Hepatic stellate cell (primary cell): ENCODE results near the gene GPRC5B.
A peak's percentile ranks its signal among the peaks of the same experiment; 100 is the strongest.

Experiments used
- DNase-seq: peaks from one replicate; pipeline ENCODE4 v3.0.0; 2011; ENCODE audit warnings: low spot score

The GPRC5B gene

GRCh38 chr16:19896951-19897350 is 12.3 kb upstream of the GPRC5B start:
- no peak for DNase-seq

- no peak for DNase-seq
Observed at GRCh38 chr16:19894586-19894985, 9.9 kb upstream of the GPRC5B start.

GRCh38 chr16:19892902-19893301 is 8.3 kb upstream of the GPRC5B start:
- DNase-seq = no peak

GRCh38 chr16:19890901-19891300 is 6.3 kb upstream of the GPRC5B start:
- DNase-seq = no peak

GRCh38 chr16:19888834-19889233 is 4.2 kb upstream of the GPRC5B start:
- no peak for DNase-seq

- peak; percentile 63 for DNase-seq
Observed at GRCh38 chr16:19886073-19886941, 1.7 kb upstream of the GPRC5B start.

GRCh38 chr16:19885451-19886072 is 914 bp upstream of the GPRC5B start:
- DNase-seq = no peak

GRCh38 chr16:19883966-19884485 is 622 bp downstream of the GPRC5B start:
- DNase-seq = no peak

- no peak for DNase-seq
Observed at GRCh38 chr16:19883296-19883965, 1.2 kb downstream of the GPRC5B start.

- no peak for DNase-seq
Observed at GRCh38 chr16:19882646-19883045, 2.0 kb downstream of the GPRC5B start.

- DNase-seq = no peak
Observed at GRCh38 chr16:19882186-19882585, 2.5 kb downstream of the GPRC5B start.

GRCh38 chr16:19881783-19882182 is 2.9 kb downstream of the GPRC5B start:
- no peak for DNase-seq

GRCh38 chr16:19881028-19881427 is 3.6 kb downstream of the GPRC5B start:
- no peak for DNase-seq

- DNase-seq = no peak
Observed at GRCh38 chr16:19879241-19879792, 5.3 kb downstream of the GPRC5B start.

GRCh38 chr16:19878757-19879156 is 5.9 kb downstream of the GPRC5B start:
- no peak for DNase-seq

- DNase-seq = no peak
Observed at GRCh38 chr16:19876501-19877059, 8.1 kb downstream of the GPRC5B start.

- DNase-seq = no peak
Observed at GRCh38 chr16:19875900-19876299, 8.7 kb downstream of the GPRC5B start.

GRCh38 chr16:19874851-19875546 is 9.6 kb downstream of the GPRC5B start:
- DNase-seq = no peak

- no peak for DNase-seq
Observed at GRCh38 chr16:19874026-19874425, 10.6 kb downstream of the GPRC5B start.

- no peak for DNase-seq
Observed at GRCh38 chr16:19872935-19873334, 11.7 kb downstream of the GPRC5B start.

GRCh38 chr16:19872179-19872863 is 12.3 kb downstream of the GPRC5B start:
- DNase-seq = no peak
